Thyroid gland (tissue), 4 donors: ENCODE data around the gene ATP2A3. TPM values are rescaled to one million over a fixed set of nuclear protein-coding genes. Genes with fewer than 3 reads are reported as not detected.
A peak's percentile ranks its signal among the peaks of the same experiment; 100 is the strongest.

Experiments used
- DNase-seq, 2 donors: peaks; one replicate each; pipeline ENCODE4 v3.0.0-alpha.2; 2019
- H3K27ac ChIP-seq, 3 donors: fragments of 200-600 bp; sonication (generic); 1 replicate in 2 of 3; 2 replicates in 1 of 3; pipeline ENCODE4 v1.5.1; 2016 to 2019; ENCODE audit warnings: mild to moderate bottlenecking in 1 of 3, moderate library complexity in 1 of 3
- H3K27me3 ChIP-seq: fragments of 200-600 bp; sonication (generic); one replicate; pipeline ENCODE4 v1.5.1; 2019
- H3K36me3 ChIP-seq, 2 donors: fragments of 200-600 bp; sonication (generic); one replicate each; pipeline ENCODE4 v1.5.1; 2016 to 2019
- H3K4me1 ChIP-seq, 2 donors: fragments of 200-600 bp; sonication (generic); one replicate each; pipeline ENCODE4 v1.5.1; 2017 to 2019
- H3K4me3 ChIP-seq, 3 donors: fragments of 200-600 bp; sonication (generic); replicated peaks in 1 of 3; 1 replicate in 2 of 3; 2 replicates in 1 of 3; pipeline ENCODE4 v1.5.1; 2016; ENCODE audit warnings: mild to moderate bottlenecking in 1 of 3
- H3K9me3 ChIP-seq: fragments of 200-600 bp; sonication (generic); one replicate; pipeline ENCODE4 v1.5.1; 2017
- CTCF ChIP-seq, 6 experiments: fragments of 200-600 bp in 3 of 6; fragments of 450-650 bp in 3 of 6; sonication (generic) in 3 of 6; IDR thresholded peaks; one replicate each; pipeline ENCODE4 v1.5.1; 2016 to 2019; ENCODE audit warnings: antibody characterized with exemption in 6 of 6, mild to moderate bottlenecking in 2 of 6, inconsistent platforms in 1 of 6, moderate library complexity in 1 of 6
- POLR2A ChIP-seq, 2 donors: fragments of 450-650 bp; IDR thresholded peaks; one replicate each; pipeline ENCODE4 v1.6.1; 2017; ENCODE audit warnings: antibody characterized with exemption in 2 of 2, mild to moderate bottlenecking in 2 of 2, moderate library complexity in 1 of 2
- WGBS, 2 donors: methylation state at CpG; one replicate each; pipeline ENCODE4 v1.1.5; 2017; 5-methylcytosine and 5-hydroxymethylcytosine counted together
- intact Hi-C: fragments of 100-400 bp; cut with DNase I; formaldehyde crosslinking; loops from one replicate; pipeline ENCODE4 v1.15.1; 2023
- total RNA-seq, 4 donors: library from RNA; depleted of rRNA; stranded (reverse); fragments of >200 nt; gene quantifications; one replicate each; pipeline ENCODE4 v1.2.3, GENCODE V29; 2016

Gene ATP2A3
- total RNA-seq, 4 donors from 2014 or later, result 6.9 to 18.6 (median 9.1) TPM

- peak overlapping the region in 1 of 3 donors; percentile 37 for H3K4me3 ChIP-seq
- H3K27me3 ChIP-seq, result peaks cover 3% of the 10 kb centered on the region
- TF ChIP-seq POLR2A (IDR thresholded peaks at IDR 0.05), result no peak
- TF ChIP-seq CTCF (IDR thresholded peaks at IDR 0.05), result no peak
- no peaks in the 10 kb centered on the region for H3K9me3 ChIP-seq
- peaks cover 4 to 30% of the 10 kb centered on the region in 2 donors for H3K4me1 ChIP-seq
- no peaks in the 10 kb centered on the region for H3K36me3 ChIP-seq
- 24 to 35% methylated on average over 5 to 15 of the region's 64 CpGs for WGBS, 2 donors
- intact Hi-C loops, result no loop called here
- peak in 1 of 2 donors; percentile 19 for DNase-seq
- no peak overlapping the region for H3K27ac ChIP-seq
These were observed 718 bp downstream of the ATP2A3 start for GRCh38 chr17:3963237-3964201.

- Histone ChIP-seq H3K9me3 (no peaks in the 10 kb centered on the region), H3K27me3 (peaks cover 3% of the 10 kb centered on the region), H3K4me3 (no peak overlapping the region), H3K4me1 (peaks cover 4 to 30% of the 10 kb centered on the region in 2 donors), H3K36me3 (no peaks in the 10 kb centered on the region), H3K27ac (no peak overlapping the region)
- DNase-seq, result no peak
- TF ChIP-seq POLR2A (IDR thresholded peaks at IDR 0.05), result no peak
- intact Hi-C loops, result no loop called here
These were observed 1.3 kb downstream of the ATP2A3 start for GRCh38 chr17:3962965-3963236.

GRCh38 chr17:3962217-3962964, 1.8 kb downstream of the ATP2A3 start:
- TF ChIP-seq POLR2A (IDR thresholded peaks at IDR 0.05) (no peak), CTCF (IDR thresholded peaks at IDR 0.05) (no peak)
- Histone ChIP-seq H3K4me3 (no peak overlapping the region), H3K27me3 (peaks cover 3% of the 10 kb centered on the region), H3K36me3 (no peaks in the 10 kb centered on the region), H3K27ac (no peak overlapping the region), H3K4me1 (peaks cover 4 to 30% of the 10 kb centered on the region in 2 donors), H3K9me3 (no peaks in the 10 kb centered on the region)
- intact Hi-C loops, result no loop called here
- WGBS, 2 donors, result 76% methylated on average over 11 of the region's 11 CpGs
- no peak for DNase-seq

GRCh38 chr17:3961564-3962047, 2.6 kb downstream of the ATP2A3 start:
- peaks cover 4 to 30% of the 10 kb centered on the region in 2 donors for H3K4me1 ChIP-seq
- 69% methylated on average over 3 of the region's 5 CpGs; no CpG with 5 or more reads in 1 of the 2 donors for WGBS, 2 donors
- no peaks in the 10 kb centered on the region for H3K36me3 ChIP-seq
- no peak for TF ChIP-seq CTCF (IDR thresholded peaks at IDR 0.05)
- TF ChIP-seq POLR2A (IDR thresholded peaks at IDR 0.05), result no peak
- no peak for DNase-seq
- peaks cover 3% of the 10 kb centered on the region for H3K27me3 ChIP-seq
- no peak overlapping the region for H3K4me3 ChIP-seq
- intact Hi-C loops, result no loop called here
- no peaks in the 10 kb centered on the region for H3K9me3 ChIP-seq
- no peak overlapping the region for H3K27ac ChIP-seq

- no peak overlapping the region for H3K27ac ChIP-seq
- 49 to 53% methylated on average over 14 of the region's 14 CpGs for WGBS, 2 donors
- peaks cover 3% of the 10 kb centered on the region for H3K27me3 ChIP-seq
These were observed 3.5 kb downstream of the ATP2A3 start for GRCh38 chr17:3960764-3961163.

More at GRCh38 chr17:3960764-3961163, 3.5 kb downstream of the ATP2A3 start:
- Histone ChIP-seq H3K36me3 (no peaks in the 10 kb centered on the region), H3K4me1 (peaks cover 4 to 30% of the 10 kb centered on the region in 2 donors), H3K4me3 (no peak overlapping the region), H3K9me3 (no peaks in the 10 kb centered on the region)
- DNase-seq, result peak; percentile 46 to 76
- intact Hi-C loops, result no loop called here
- no peak for TF ChIP-seq CTCF (IDR thresholded peaks at IDR 0.05)
- no peak for TF ChIP-seq POLR2A (IDR thresholded peaks at IDR 0.05)
